Raji (cell line): ENCODE results near the gene PACRG.

Experiments
- POLR2A ChIP-seq: IDR thresholded peaks from 2 replicates; pipeline ENCODE4 v1.6.1; 2011; ENCODE audit warnings: low read depth, low read length, control low read depth; ENCODE audit not compliant: insufficient read depth

The PACRG gene

DNA sequence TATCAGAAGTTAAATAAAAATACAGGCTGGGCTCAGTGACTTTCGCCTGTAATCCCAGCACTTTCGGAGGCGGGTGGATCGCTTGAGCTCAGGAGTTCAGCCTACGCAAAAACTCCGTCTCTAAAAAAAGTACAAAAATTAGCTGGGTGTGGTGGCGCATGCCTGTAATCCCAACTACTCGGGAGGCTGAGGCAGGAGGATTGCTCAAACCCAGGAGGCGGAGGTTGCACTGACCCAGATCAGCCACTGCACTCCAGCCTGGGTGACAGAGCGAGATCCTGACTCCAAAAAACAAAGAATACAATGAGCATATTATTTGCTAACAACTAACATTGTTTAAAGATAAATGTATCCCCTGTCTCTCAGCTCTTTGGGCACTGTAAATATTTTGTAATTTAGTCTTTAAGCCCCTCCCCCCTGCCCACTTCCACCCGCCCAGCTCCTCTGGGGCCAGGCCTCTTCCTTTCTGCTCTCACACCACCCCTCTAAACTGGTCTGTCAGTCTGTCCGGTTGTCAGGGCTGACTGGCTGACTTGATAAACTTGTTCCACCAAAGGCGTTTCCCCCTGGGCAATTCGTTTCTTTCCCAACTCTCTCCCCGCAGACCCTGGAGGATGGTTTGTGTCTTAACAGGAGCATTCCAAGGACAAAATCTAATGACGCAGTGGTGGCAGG lies 624.4 kb downstream of the PACRG start:
- TF ChIP-seq POLR2A, result no peak

DNA sequence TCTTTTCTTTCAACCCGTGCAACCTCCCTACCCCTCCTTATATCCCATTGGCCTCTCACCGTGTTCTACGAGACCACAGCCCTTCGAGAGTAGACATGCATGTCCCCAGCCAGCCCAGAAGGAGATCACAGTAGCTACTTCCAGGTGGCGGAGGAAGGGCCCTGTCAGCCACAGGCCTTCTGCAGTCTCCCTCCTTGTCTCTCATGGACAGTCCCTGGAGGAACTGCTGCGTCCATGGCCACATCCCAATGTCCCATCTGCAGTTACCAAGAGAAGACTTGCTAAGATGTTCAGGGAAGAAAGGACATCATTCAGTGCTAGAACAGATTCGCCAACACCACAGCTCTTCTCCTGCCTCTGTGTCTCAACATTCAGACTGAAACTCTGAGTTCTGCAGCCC lies 625.2 kb downstream of the PACRG start:
- TF ChIP-seq POLR2A, result no peak

DNA sequence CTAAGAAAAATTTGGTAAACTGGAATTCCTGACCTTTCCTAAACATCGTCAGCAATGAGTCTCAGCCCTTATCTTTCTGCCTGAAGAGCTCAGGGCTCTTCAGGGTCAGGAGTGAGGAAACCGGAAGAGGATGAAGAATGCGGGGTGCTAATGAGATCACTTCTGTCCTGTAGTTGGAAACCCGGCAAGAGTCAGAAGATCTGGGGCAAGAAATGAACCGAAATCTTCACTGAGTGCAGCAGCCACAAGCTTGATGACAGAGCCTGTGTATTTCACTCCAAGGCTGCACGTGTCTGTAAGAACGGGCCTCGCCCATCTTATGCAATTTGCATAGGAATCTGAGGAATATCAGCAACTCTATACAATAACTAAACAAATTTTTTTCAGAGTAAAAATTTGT lies 626.3 kb downstream of the PACRG start:
- TF ChIP-seq POLR2A, result no peak

DNA sequence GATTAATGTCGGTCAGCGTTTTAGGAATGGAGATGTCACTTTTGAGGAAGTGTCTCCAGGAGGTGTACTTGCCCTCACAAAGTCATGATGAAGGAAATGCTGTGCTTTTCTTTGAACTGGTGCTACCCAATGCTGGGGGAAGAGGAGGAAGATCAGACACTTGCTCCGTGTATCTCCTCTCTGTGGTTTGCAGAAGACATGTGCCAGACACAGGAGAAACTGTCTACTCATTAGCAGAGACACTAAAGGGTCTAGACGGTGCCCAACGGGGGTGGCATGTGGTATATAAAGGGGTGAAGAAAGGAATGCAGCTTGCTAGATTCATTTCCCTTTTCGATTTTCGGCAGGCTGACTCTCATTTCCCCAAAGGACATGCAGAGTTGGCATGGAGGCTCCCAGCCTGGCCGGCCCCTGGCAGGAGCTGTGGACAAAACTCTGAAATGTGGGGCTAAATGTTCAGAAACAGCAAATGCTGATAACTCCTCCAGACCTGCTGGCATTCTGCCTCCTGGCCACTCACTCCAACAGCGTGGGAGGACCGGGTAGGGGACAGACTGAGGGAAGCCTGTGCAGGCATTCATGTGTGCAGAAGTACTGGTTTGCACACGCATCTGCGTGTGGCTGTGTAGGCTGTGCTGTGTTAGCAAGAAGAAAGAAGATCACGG lies 627.1 kb downstream of the PACRG start:
- TF ChIP-seq POLR2A, result no peak

DNA sequence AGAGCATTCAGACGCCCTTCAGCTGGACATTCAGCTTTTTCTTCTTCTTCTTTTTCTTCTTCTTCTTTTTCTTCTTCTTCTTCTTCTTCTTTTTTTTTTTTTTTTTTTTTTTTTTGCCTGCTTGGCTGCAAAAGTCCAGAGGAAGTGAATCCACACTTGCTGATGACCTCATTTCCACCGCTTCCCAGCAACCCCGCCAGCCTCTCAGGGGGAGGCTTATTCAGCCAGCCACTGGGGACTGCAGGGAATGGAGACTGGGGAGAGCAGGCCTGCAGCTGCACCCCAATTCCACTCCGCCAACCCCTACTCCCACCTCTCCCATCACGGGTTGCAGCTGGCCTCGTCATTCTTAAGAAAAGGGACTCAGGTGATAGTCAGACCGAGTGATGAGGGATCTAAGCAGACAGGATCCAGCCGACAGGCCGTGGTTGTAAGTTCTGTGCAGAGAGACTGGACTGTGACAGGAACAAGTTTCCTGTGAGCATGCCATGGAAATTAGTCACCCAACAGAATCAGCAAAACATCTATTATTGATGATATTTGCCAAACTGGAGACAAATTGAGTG lies 627.7 kb downstream of the PACRG start:
- TF ChIP-seq POLR2A, result no peak

DNA sequence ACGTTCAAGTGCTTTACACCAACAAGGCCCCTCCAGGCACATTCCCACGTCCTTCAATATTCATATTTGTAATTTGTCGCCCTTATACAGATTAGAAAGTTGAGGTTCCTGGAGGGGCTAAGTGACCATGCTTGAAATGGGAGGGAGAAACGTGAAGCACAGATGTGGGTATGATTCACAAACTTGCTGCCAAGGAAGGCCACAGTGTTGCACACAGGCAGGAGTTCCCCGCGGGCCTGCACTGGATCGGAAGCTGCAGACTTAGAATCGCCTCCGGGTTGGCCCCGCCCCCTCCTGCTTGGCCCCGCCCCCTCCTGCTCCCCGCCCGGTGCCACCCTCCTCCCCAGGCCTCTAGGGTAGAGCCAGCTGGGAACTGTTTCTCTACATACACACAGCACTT lies 628.5 kb downstream of the PACRG start:
- no peak for TF ChIP-seq POLR2A

DNA sequence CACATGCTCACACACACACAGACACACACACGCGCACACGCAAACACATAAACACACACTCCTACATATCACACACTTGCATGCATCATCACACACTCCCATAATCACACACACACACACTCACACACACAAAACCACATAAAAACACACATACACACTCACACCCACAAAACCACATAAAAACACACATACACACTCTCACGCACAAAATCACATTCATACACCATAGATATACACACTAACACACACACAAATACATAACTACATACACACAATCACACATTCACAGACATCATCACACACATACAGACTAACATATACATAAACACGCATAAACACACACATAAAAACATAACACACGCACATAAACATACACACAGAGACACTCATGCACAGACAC lies 629.0 kb downstream of the PACRG start:
- TF ChIP-seq POLR2A, result no peak

DNA sequence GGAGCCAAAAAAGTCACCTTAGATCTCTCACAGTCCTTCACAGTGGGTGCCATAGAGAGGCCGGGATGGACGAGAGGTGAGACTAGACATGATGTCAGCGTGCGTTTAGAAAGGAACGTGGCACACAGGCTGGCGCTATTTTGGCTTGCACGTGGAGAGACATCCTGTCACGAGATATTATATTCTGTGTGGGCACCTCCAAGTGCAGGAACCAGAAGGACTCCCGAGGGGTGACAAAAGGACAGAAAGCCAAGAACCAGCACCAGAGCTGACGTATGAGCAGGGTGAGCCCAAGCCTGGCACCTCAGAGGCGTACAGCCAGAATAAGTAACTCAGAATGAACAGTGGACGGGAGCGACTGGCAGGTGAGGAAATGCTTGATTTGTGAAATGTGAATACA lies 636.9 kb downstream of the PACRG start:
- TF ChIP-seq POLR2A, result no peak
